GM21360 (cell line): Measurements from ENCODE around the gene LMO2.

Source experiments
- ATAC-seq: cut with Tn5 transposase; IDR thresholded peaks from one replicate; pipeline ENCODE4 v1.9.1; 2021; ENCODE audit warnings: mild to moderate bottlenecking, moderate library complexity; ENCODE audit not compliant: unreplicated experiment

Gene LMO2

DNA sequence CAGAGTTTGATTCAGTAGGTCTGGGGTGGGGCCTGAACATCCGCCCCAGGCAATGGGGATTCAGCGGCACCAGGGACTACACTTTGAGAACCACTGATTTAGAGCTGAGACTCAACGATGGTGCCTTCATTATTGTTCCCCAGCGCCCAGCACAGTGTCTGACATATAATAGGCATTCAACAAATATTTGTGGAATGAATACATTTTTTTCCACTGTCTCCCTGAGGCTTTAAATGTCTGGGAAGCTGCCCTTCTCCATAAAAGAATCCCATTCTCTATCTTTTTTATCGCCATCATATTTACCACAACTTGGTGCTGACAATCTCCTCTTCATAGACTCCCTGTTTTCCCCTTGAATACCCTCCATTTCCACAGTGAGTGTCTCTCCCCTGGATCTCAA lies 23.6 kb upstream of the LMO2 start:
- no peak for ATAC-seq

DNA sequence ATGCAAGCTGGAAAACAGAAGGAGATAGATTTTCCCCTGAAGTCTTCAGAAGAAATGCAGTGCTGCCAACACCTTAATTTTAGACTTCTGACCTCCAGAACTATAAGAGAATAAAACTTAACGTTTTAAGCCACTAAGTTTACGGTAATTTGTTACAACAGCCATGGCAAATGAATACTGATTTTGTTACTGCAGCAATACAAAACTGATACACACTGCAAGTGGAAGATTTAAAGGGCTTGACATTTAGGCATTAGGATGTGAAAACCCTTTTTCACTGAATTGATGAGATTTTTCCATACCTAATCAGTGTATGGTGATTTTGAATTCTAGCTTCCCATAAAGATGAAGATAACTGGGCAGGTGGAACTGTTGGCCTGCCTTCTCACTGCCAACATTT lies 22.1 kb upstream of the LMO2 start:
- ATAC-seq = no peak

DNA sequence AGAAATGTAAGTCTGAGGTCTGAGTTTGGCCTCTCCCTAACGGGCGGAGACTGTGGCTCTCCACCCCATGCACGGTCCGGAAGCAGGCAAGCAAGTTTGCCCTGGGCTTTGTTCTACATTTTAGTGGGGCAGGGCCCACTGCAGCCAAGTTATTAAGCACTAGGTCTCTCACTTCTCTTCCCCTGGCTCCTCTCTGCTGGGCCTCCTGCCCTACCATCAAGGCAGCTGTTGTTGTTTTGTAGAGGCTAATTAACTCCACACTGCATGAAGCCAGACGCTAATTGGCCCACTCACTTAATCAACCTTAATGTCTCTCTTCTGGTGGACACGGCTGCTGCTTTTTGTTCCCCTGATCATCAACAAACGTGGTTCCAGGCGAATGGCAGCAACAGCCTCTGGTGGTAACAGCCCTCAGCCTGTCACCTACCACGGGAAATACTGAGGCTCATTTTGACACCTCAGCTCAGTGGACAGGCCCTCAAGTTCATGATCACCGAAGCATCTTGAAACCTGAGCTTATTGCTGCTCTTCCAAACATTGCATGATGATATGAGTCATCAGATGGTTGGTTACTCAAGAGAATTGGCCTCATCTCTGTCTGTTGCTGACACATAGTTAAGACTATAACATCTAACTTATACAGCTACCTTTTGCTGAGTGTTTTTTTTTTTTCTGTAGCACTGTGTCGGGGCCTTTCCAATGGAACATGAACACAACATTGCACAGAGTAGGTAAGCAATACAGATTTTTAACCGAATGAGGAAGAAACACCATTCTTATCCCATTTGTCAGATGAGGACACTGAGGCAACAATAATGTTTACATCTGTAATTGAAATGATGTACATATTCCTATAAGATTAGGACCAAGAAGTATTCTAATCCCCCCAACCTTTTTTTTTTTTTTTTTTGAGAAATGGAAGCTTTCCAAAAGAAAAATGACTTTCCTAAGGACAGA lies 20.8 kb upstream of the LMO2 start:
- peak; percentile 88 for ATAC-seq

DNA sequence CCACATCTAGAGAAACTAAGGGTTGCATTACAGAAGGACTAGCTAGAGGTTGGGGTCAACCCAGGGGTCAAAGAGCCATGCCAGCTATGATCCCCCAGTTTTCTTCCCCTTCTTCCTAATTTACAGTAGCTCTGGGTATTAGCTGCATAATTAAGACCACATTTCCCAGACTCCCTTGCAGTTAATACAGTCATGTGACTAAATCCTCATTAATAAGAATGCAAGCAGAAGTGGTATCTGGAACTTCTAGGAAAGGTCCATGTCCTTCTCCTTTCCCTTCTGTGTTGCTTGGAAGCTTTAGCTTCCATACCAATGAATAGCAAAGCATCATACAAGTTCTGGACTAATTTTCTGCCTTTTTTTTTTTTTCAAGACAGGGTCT lies 19.1 kb upstream of the LMO2 start:
- ATAC-seq = no peak

DNA sequence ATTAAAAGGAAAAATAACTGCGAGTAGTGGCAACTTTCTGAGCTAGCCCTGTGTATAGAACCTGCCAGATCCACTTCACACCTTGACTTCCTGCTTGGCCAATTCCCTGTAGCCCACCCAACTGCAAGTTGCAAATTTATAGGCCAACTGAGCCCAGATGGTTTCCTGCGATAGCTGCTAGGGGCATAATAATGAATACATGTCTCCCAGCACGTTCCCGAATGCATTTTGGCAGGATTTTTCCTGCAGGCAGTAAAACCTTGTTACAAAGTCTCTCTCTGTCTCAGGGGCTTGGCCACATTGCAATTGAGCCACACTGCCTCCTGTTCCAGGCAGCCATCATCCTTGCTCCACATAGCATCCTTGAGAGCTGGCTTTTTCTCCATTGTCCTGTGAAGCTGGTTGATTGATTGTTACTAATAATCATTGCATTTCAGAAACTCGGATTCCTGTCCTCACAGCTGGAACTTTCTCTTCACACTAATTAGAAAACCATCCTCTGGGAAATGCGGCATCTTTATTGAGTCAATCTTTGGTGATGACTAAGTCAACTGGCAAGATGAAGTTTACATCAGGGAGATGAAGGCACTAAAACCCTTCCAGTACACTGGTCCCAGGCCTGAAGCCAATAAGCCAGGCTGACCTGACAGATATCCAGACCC lies 18.6 kb upstream of the LMO2 start:
- no peak for ATAC-seq

DNA sequence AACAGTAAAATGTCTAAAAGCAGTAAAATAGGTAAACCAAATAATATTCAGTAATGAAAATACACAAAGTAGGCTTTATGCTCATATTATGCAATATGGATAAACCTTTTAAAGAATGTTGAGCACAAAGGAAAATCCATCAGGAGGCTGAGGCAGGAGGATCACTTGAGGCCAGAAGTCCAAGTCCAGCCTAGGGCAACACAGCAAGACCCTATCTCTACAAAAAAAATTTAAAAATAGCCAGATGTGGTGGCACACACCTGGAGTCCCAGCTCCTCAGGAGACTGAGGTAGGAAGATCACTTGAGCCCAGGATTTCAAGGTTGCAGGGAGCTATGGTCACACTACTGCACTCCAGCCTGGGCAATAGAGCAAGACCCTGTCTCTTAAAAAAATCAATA lies 17.7 kb upstream of the LMO2 start:
- no peak for ATAC-seq

DNA sequence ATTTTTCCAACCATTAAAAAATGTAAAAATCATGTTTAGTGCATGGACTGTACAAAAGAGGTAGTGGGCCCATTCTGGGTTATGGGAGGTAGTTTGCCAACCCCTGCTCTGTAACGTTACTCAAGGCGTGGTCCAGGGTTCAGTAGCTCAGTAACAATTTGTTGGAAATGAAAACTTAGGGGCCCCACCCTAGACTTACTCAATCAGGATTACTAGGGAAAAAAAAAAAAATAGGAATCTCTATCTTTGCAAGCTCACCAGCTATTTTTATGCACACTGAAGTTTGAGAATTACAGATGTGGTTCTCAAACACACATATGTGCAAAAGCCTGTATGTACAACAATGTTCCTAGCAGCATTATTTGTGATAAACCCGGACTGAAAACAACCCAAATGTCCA lies 17.3 kb upstream of the LMO2 start:
- ATAC-seq = no peak

DNA sequence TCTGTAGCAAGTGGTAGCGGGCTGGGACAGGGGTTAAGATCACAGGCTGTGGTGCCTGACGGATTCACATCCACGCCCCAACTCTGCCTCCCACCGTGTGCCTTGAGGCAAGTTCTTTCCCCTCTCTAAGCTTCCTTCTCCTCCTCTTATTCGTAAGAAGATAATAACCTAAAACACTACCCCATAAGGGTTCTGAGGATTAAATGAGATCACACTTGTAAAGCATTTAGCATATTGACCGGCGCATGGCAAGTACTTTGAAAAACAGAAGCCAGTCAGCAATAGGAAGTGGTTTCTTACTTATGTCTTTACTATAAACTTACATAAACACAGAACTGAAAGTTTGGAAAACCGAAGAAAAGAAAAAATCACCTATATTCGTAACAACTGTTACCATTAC lies 15.5 kb upstream of the LMO2 start:
- ATAC-seq = no peak

DNA sequence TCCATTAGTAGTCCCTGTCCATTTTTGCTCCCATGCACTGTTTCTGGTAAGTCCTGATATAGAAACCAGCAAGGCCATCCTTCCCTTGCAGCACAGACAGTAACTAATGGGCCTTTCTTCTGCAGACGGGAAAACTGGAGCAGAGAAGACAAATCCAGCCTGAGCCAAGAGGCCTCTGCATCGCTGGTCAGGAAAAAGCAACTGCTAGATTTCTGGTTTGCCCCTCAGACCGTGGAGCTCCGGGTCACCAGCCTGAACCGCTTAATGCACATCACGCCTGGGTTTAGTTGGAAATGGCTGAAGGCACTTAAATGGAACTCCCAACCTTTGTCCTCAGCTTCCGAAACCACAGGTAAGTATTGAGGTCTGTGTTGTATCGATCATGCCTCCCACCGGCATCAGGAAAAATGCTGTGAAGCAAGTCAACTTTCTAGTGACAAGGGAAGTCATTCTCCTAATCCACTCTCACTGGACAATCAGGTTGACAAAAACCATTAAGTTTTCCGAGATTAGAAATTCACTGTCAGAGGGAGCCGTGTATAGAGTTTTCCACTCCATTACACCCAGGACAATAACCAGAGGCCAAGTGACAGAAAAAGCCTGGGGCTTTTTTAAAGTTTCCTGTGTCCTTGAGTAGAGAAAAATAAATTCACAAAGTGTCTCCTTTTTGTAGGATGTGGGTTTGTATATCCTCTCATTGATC lies 14.8 kb upstream of the LMO2 start:
- ATAC-seq = no peak

DNA sequence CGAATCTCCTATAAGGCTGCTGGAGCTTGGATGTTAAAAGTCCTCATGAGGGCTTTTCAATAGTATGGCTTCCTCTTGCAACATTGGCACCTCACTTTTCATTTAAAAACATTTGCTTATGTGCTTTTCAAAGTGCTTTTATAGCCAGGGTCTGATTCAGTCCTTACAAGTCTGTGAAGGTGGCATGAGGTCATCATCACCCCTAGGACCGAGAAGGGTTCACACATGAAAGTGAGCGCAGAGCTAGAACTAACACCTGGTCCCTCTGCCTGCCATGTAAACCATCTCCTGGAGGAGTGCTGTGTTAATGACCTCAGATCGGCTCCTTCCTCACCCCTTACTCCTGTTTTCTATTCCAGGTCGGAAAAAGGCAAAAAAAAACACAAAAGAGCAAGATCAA lies 12.2 kb upstream of the LMO2 start:
- ATAC-seq = no peak

DNA sequence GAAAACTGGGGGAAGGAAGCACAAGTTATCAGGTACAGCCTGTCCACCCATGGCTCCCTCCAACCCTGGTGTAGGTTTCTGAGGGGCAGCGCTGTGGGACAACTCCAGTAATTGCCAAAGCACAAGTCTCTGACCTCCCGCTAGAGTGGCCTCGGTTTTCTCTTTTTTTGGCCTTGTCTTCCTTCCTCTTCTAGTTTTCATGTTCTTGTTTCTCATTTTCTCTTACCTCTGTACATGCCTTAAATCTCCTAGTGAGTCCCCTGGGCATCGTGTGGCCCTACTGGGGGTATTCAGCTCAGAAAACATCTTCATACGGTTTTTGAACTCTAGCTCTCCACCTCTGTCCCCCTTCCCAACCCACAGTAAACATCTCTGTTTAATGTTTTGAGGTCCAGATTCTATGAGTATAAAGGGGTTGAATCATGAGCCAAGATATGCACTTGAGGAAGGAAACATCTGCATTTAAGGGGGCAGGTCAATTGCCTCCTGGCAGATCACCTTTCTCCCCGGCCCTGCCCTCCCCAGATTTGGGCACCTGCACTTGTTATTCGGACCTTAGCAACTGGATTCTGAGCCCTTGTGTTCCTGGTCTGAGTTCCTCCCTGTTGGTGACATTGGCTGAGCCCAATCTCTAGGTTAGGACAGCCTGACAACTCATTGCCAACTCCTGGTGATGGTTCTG lies 8.4 kb upstream of the LMO2 start:
- ATAC-seq = no peak

DNA sequence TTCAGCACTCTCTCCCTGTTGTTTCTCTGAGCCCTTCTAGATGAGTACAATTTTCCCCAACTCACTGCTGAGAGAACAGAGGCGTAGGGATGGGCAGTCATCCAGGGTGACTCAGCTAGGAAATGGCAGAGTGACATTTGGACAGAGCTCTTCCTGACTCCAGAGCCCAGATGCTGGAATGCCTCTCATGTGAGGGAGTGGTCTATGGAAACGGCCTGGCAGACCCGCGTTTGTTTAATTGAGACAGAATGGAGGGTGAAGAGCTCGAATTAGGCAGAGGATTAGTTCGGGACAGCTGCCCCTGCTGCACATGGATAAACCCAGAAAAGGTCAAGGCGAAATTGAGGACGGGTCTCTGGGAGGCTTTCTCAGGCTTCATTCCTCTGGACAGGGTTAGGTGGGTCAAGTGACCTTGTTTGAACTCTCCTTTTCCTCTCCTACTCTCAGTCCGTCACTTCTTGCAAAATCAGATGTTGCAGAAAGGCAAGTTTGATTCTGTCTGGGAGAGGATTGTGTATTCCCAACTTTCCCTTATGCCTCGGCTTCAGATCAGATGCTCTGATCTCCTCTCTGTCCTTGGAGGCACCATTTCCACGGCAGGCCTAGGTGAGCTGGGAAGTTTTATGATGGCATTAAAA lies 7.6 kb upstream of the LMO2 start:
- ATAC-seq = no peak

DNA sequence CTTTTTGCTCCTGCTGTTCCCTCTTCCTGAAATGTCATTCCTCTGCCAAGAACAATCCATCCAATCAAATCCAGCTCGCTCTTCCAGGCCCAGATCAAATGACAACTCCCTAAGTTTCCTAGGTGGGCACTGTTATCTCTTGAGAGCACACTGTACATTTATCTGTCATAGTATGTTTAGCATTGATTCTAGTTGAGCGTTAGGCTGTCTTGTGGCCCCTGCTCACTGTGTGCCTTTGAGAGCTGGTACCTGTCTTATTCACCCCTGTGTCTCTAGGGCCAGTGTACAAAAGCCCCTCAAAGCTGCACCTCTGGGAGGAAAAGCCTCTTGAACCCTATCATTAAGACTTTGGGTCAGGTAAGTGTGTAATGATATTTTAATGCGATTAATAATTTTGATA lies 7.1 kb upstream of the LMO2 start:
- no peak for ATAC-seq

DNA sequence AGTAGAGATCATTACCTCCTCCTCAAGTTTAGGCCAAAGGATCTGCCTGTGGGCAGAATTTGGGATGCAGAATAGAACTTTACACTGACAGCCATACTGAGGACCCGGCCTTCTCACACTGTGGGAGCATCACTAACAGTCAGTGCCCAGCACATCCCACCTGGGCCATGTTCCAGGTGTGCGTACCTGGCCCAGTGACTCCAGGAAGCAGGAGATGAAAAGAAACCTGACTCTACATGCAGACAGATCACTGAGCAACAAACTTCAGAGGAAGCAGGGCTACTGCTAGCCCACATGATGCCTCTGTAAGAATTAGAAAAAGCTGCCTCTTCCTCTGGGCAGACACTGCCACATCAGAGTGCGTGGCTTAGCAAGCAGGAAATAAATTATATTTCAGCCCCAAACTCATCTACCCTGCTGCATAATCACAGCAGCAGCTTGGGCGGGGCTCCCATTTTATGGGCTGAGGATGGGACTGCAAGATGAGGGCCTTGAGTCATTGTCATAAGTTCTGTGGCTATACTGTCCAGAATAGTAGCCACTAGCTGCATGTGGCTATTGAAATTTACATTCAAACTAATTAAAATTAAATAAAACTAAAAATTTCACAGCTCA lies 6.0 kb upstream of the LMO2 start:
- ATAC-seq = no peak

DNA sequence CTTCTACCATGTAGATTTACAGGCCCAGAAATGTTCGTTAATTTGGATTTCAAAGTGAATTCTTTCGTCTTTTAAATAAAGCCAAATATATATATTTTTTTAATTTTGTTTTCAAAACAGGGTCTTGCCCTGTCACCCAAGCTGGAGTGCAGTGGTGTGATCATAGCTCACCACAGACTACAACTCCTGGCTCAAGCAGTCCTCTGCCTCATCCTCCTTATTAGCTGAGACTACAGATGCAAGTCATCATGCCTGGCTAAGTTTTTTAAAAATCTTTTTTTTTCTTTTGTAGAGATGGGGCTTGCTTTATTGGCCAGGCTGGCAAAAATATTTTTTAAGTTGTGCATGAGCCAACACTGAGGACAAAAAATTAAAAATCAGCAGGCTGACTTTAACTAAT lies 5.0 kb upstream of the LMO2 start:
- ATAC-seq = no peak

DNA sequence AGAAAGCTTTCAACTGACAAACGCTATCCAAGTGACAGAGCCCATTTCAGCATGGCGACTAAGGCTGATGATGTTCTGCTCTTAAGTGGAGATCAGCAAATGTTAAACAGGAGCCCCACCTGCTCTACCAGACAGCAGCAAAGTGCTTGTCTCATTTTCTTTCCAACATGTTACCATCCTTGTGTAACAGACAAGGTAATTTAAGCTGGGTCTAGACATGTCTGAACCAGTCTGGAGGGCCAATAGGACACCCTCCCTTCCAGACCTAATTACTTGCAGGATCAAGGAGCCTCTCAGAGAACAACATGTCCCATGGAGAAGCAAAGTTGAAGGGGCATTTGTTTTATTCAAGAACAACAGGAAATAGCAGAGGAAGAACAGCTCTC lies 3.9 kb upstream of the LMO2 start:
- ATAC-seq = no peak

DNA sequence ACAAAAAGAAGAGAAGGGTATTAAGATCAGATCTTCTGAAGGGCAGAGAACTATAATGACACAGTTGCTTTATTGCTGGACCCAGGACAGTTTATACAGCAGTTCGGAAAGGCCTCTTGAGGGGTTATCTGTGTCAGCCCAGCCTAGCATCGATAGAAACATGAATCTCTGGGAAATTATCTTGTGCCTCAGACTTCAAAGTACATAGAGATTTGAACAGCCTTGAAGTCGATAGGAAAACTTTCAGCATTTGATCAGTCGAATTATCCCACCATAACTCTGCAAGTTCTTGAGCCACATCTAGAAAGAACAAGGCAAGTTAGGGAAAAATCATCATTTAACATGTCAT lies 2.5 kb upstream of the LMO2 start:
- no peak for ATAC-seq

DNA sequence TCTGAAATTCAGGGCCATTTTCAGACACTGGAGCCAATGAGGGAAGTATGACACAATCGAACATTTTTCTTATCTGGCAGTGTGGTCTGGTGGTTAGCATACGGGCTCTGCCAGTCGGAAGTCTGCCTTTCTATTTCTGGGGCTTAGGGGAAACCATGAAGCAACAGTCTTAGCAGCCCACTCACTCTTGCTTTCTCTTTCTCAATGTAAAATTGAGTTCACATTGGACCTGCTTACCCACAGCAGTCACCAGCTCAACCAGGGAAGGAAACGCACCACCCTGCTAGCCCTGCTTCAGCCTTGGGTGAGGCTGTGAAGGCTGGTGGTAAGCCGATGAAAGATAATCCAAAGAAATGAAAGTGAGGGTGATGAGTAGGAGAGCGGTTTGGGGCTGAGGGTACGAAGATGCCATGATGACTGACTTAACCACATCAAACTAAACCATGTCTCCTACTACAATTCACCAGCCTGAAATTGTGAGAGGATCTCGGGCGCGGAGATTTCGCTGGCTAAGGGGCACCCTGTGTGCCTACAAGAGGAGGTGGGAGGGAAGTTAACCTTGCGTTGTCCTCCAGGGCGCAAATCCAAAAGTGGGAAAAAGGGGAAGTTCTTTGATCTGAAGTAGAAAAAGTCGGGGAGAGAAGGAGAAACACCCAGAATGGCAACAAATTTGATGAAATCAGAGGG lies 2.0 kb upstream of the LMO2 start:
- peak; percentile 76 for ATAC-seq

DNA sequence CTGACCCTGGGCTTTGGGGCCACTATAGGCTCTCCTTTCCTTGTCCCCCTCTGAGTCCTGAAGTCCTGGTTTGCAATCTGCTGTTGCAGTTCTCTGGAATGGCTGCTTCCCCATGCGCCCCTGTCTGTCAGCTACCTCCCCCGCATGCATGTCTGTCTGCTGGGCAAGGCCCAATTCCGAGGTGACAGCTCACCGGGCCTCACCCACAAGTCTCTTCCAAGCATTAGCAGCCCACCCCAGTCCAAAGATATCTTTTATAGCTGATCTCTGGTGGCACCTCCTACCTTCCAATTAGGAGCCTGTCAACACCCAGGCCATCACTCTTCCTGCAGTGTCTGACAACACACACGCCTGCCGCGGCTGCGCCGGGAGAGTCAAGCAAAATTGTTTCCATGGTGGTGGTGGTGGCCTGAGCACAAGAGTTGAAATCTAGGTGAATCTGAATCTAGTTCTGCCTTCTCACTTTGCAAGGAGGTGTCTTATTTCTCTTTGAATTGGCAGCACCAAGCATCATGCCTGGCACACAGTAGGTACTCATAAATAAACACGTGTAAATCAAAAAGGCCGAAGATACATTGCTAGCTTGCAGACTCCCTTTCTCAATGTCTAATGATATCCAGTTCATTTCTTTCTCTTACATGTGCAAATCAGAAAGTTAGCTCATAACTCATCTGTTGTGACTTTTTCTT lies 1.2 kb upstream of the LMO2 start:
- no peak for ATAC-seq
